Peyer's patch (tissue), 4 donors: ENCODE measurements around the gene ZNF775.

Experiments
- POLR2A ChIP-seq, 2 donors: fragments of 450-650 bp; IDR thresholded peaks; one replicate each; pipeline ENCODE4 v1.5.1; 2017; ENCODE audit warnings: antibody characterized with exemption in 2 of 2, mild to moderate bottlenecking in 2 of 2, moderate library complexity in 2 of 2
- TF ChIP-seq, protein P1 (sequence below), 6 experiments: fragments of 450-650 bp in 4 of 6; fragments of 200-600 bp in 2 of 6; sonication (generic) in 1 of 6; IDR thresholded peaks; one replicate each; pipeline ENCODE4 v1.5.1; 2017 to 2019; ENCODE audit warnings: antibody characterized with exemption in 6 of 6, mild to moderate bottlenecking in 3 of 6, moderate library complexity in 1 of 6

- no peak for TF ChIP-seq POLR2A (IDR thresholded peaks at IDR 0.05)
- TF ChIP-seq, protein P1, sequence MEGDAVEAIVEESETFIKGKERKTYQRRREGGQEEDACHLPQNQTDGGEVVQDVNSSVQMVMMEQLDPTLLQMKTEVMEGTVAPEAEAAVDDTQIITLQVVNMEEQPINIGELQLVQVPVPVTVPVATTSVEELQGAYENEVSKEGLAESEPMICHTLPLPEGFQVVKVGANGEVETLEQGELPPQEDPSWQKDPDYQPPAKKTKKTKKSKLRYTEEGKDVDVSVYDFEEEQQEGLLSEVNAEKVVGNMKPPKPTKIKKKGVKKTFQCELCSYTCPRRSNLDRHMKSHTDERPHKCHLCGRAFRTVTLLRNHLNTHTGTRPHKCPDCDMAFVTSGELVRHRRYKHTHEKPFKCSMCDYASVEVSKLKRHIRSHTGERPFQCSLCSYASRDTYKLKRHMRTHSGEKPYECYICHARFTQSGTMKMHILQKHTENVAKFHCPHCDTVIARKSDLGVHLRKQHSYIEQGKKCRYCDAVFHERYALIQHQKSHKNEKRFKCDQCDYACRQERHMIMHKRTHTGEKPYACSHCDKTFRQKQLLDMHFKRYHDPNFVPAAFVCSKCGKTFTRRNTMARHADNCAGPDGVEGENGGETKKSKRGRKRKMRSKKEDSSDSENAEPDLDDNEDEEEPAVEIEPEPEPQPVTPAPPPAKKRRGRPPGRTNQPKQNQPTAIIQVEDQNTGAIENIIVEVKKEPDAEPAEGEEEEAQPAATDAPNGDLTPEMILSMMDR (IDR thresholded peaks at IDR 0.05) = no peak
These were observed 22.9 kb downstream of the ZNF775 start for GRCh38 chr7:150401861-150402631.
